CD14-positive monocyte (primary cell): ENCODE data around the gene DNAJC27. TPM values are rescaled to one million over a fixed set of nuclear protein-coding genes. Genes with fewer than 3 reads are reported as not detected.

Source experiments
- DNase-seq, 3 donors: peaks; one replicate each; pipeline ENCODE4 v3.0.0-alpha.2; 2011 to 2022
- H2AFZ ChIP-seq: 2 replicates; pipeline ENCODE4 v1.6.0; 2012; ENCODE audit warnings: mild to moderate bottlenecking, low read depth, low read length, inconsistent platforms; ENCODE audit not compliant: insufficient read depth, poor library complexity, severe bottlenecking
- H3K27ac ChIP-seq, 2 donors: 1 replicate in 1 of 2; 2 replicates in 1 of 2; pipeline ENCODE4 v1.5.1; 2012 to 2013; ENCODE audit warnings: low read length in 2 of 2, control low read depth in 1 of 2, inconsistent platforms in 1 of 2, low read depth in 1 of 2, mild to moderate bottlenecking in 1 of 2
- H3K27me3 ChIP-seq, 2 donors: one replicate each; pipeline versions ENCODE4 v1.6.0 to v1.6.1; 2011 to 2013; ENCODE audit warnings: low read length in 2 of 2; ENCODE audit not compliant: control insufficient read depth in 2 of 2, insufficient read depth in 2 of 2
- H3K36me3 ChIP-seq, 2 donors: replicated peaks in 1 of 2; 1 replicate in 1 of 2; 2 replicates in 1 of 2; pipeline versions ENCODE4 v1.5.1 to v1.6.1; 2012 to 2013; ENCODE audit warnings: low read length in 2 of 2, control low read depth in 1 of 2, inconsistent platforms in 1 of 2, mild to moderate bottlenecking in 1 of 2; ENCODE audit not compliant: insufficient read depth in 2 of 2, control insufficient read depth in 1 of 2
- H3K4me1 ChIP-seq, 2 donors: 1 replicate in 1 of 2; 2 replicates in 1 of 2; pipeline versions ENCODE4 v1.5.1 to v1.6.1; 2012 to 2013; ENCODE audit warnings: low read length in 2 of 2, control low read depth in 1 of 2, inconsistent platforms in 1 of 2, mild to moderate bottlenecking in 1 of 2, moderate library complexity in 1 of 2; ENCODE audit not compliant: insufficient read depth in 2 of 2, control insufficient read depth in 1 of 2
- H3K4me2 ChIP-seq: replicated peaks from 2 replicates; pipeline ENCODE3; 2012; ENCODE audit warnings: low read length, moderate library complexity, mild to moderate bottlenecking; ENCODE audit not compliant: poor library complexity, severe bottlenecking; ENCODE audit errors: extremely low read depth
- H3K4me3 ChIP-seq, 3 experiments: fragments of 200-600 bp in 1 of 3; sonication (generic) in 1 of 3; replicated peaks in 1 of 3; 1 replicate in 2 of 3; 2 replicates in 1 of 3; pipeline ENCODE4 v1.5.1; 2011 to 2013; ENCODE audit warnings: low read length in 3 of 3, mild to moderate bottlenecking in 3 of 3, control low read depth in 2 of 3, low read depth in 2 of 3, inconsistent platforms in 1 of 3, moderate library complexity in 1 of 3
- H3K79me2 ChIP-seq: 2 replicates; pipeline ENCODE4 v1.6.0; 2012; ENCODE audit warnings: mild to moderate bottlenecking, control low read depth, inconsistent platforms, low read length, moderate library complexity; ENCODE audit not compliant: insufficient read depth
- H3K9ac ChIP-seq: 2 replicates; pipeline ENCODE4 v1.6.0; 2017; ENCODE audit warnings: low read length, mild to moderate bottlenecking; ENCODE audit not compliant: insufficient read depth, poor library complexity, severe bottlenecking
- H3K9me3 ChIP-seq, 2 donors: replicated peaks in 1 of 2; 1 replicate in 1 of 2; 2 replicates in 1 of 2; pipeline versions ENCODE4 v1.5.1 to v1.6.1; 2012 to 2013; ENCODE audit warnings: low read length in 2 of 2, control low read depth in 1 of 2; ENCODE audit not compliant: control insufficient read depth in 1 of 2, insufficient read depth in 1 of 2
- H4K20me1 ChIP-seq: 2 replicates; pipeline ENCODE4 v1.6.0; 2012; ENCODE audit warnings: mild to moderate bottlenecking, low read length, control low read depth, moderate library complexity; ENCODE audit not compliant: insufficient read depth
- H3K27ac Mint-ChIP-seq, 7 donors: one replicate each; pipeline ENCODE4 v1.8.0; 2020; ENCODE audit warnings: mild to moderate bottlenecking in 7 of 7, mixed read lengths in 7 of 7, moderate library complexity in 6 of 7, inconsistent platforms in 2 of 7
- H3K27me3 Mint-ChIP-seq, 3 donors: one replicate each; pipeline ENCODE4 v1.8.0; 2021 to 2022; ENCODE audit warnings: low read depth in 3 of 3, mild to moderate bottlenecking in 3 of 3, mixed read lengths in 3 of 3, moderate library complexity in 3 of 3, inconsistent platforms in 1 of 3
- H3K36me3 Mint-ChIP-seq, 2 donors: one replicate each; pipeline ENCODE4 v1.8.0; 2020; ENCODE audit warnings: mixed read lengths in 2 of 2, inconsistent platforms in 1 of 2, mild to moderate bottlenecking in 1 of 2
- H3K4me1 Mint-ChIP-seq: one replicate; pipeline ENCODE4 v1.8.0; 2020; ENCODE audit warnings: mild to moderate bottlenecking, mixed read lengths
- H3K4me3 Mint-ChIP-seq, 2 donors: one replicate each; pipeline ENCODE4 v1.8.0; 2020; ENCODE audit warnings: mild to moderate bottlenecking in 2 of 2, mixed read lengths in 2 of 2, moderate library complexity in 1 of 2
- H3K9me3 Mint-ChIP-seq, 7 donors: one replicate each; pipeline ENCODE4 v1.8.0; 2020 to 2022; ENCODE audit warnings: mixed read lengths in 7 of 7, mild to moderate bottlenecking in 6 of 7, moderate library complexity in 6 of 7, inconsistent platforms in 2 of 7
- CTCF ChIP-seq: fragments of 200-600 bp; IDR thresholded peaks from one replicate; pipeline ENCODE4 v1.8.0; 2022; ENCODE audit warnings: antibody characterized with exemption, mild to moderate bottlenecking
- WGBS: methylation state at CpG from one replicate; pipeline ENCODE4 v1.1.5; 2013; ENCODE audit warnings: missing lambda C conversion rate; ENCODE audit not compliant: insufficient coverage; 5-methylcytosine and 5-hydroxymethylcytosine counted together
- intact Hi-C, 2 donors: fragments of 100-400 bp; cut with micrococcal nuclease; formaldehyde crosslinking; loops; one replicate each; pipeline versions ENCODE4 v1.15.0 to v1.15.1; 2023
- polyA plus RNA-seq, 3 donors: library from polyadenylated mRNA; depleted of rRNA in 1 of 3; unstranded in 2 of 3; stranded (reverse) in 1 of 3; fragments of 300-500 nt in 2 of 3; fragments of >200 nt in 1 of 3; fragmentation: Illumina TruSeq in 2 of 3; gene quantifications; 1 replicate in 2 of 3; 2 replicates in 1 of 3; pipeline ENCODE4 v1.2.3, GENCODE V29; 2012 to 2021

The DNAJC27 gene
- polyA plus RNA-seq, 3 donors = 0.86 to 2.8 (median 2.2) TPM

GRCh38 chr2:24915796-24916195, 56.0 kb downstream of the DNAJC27 start:
- no peaks in the 10 kb centered on the region for H3K36me3 ChIP-seq
- H3K4me1 ChIP-seq = peaks cover 10 to 14% of the 10 kb centered on the region in 2 donors
- no peaks in the 10 kb centered on the region for H4K20me1 ChIP-seq
- intact Hi-C loops = no loop called here
- WGBS = 94% methylated on average over 2 of the region's 4 CpGs
- DNase-seq = no peak
- Mint-ChIP-seq H3K4me3 (no peak overlapping the region), H3K36me3 (peaks cover 15% of the 10 kb centered on the region in 2 donors), H3K27me3 (peaks cover 7 to 15% (median 8%) of the 10 kb centered on the region in 3 donors), H3K4me1 (peaks cover 26% of the 10 kb centered on the region), H3K9me3 (peaks cover 0 to 1% (median 0%) of the 10 kb centered on the region in 7 donors), H3K27ac (no peak overlapping the region)
- H3K27me3 ChIP-seq = peaks cover under 1 to 13% of the 10 kb centered on the region in 2 donors
- no peak overlapping the region for H3K27ac ChIP-seq
- H2AFZ ChIP-seq = no peak overlapping the region
- no peaks in the 10 kb centered on the region for H3K9me3 ChIP-seq
- H3K79me2 ChIP-seq = no peaks in the 10 kb centered on the region
- H3K9ac ChIP-seq = no peak overlapping the region
- H3K4me2 ChIP-seq = no peak overlapping the region
- H3K4me3 ChIP-seq = no peak overlapping the region
- no peak for TF ChIP-seq CTCF

GRCh38 chr2:24915175-24915574, 56.6 kb downstream of the DNAJC27 start:
- Histone ChIP-seq H3K9me3 (peaks cover 0 to under 1% of the 10 kb centered on the region in 2 donors), H3K79me2 (no peaks in the 10 kb centered on the region), H3K27me3 (peaks cover 0 to 10% of the 10 kb centered on the region in 2 donors), H3K4me1 (peaks cover 6 to 9% of the 10 kb centered on the region in 2 donors), H4K20me1 (no peaks in the 10 kb centered on the region), H3K4me3 (no peak overlapping the region), H3K9ac (no peak overlapping the region), H3K36me3 (no peaks in the 10 kb centered on the region), H3K27ac (no peak overlapping the region), H3K4me2 (no peak overlapping the region), H2AFZ (no peak overlapping the region)
- Mint-ChIP-seq H3K4me1 (peaks cover 23% of the 10 kb centered on the region), H3K27me3 (peaks cover 5 to 12% (median 5%) of the 10 kb centered on the region in 3 donors), H3K4me3 (no peak overlapping the region), H3K27ac (no peak overlapping the region), H3K9me3 (peaks cover under 1 to 5% (median 4%) of the 10 kb centered on the region in 7 donors), H3K36me3 (peaks cover 15% of the 10 kb centered on the region in 2 donors)
- WGBS = 100% methylated on average over 1 of the region's 8 CpGs
- no peak for DNase-seq
- TF ChIP-seq CTCF = no peak
- intact Hi-C loops = no loop called here
